ENCODE data around the gene OR5D13.

The OR5D13 gene, protein sequence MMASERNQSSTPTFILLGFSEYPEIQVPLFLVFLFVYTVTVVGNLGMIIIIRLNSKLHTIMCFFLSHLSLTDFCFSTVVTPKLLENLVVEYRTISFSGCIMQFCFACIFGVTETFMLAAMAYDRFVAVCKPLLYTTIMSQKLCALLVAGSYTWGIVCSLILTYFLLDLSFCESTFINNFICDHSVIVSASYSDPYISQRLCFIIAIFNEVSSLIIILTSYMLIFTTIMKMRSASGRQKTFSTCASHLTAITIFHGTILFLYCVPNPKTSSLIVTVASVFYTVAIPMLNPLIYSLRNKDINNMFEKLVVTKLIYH

DNA sequence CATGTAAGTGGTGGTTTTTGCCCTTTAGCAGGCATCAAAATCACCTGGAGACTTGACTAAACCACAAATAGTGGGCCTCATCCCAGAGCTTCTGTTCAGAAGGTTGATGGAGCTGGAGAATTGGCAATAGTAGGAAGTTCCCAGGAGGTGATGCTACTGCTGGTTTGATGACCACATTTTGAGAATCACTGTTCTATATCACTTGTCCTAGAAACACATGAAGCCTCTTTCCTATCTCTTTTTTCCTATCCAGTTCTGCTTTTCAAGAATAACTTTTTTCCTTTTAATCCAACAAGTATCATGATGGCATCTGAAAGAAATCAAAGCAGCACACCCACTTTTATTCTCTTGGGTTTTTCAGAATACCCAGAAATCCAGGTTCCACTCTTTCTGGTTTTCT lies at the start of gene OR5D13:
TSS of gene OR5D13 (plus strand) at position 301 of the 400 bp plus-strand sequence. CDS start at position 301, 0 bp downstream.
- Histone ChIP-seq H3K9ac (ENCODE audit: low read length) (no peak within 1 kb of the TSS), H3K27ac (ENCODE audit: low read depth, low read length) (no peak within 1 kb of the TSS), H3K27me3 (ENCODE audit: control insufficient read depth in 1 of 2, insufficient read depth in 2 of 2, low read length in 2 of 2) (no peaks in the 10 kb centered on the region), H3K4me1 (ENCODE audit: insufficient read depth, low read length) (no peaks in the 10 kb centered on the region), H3K9me3 (ENCODE audit: low read length) (no peaks in the 10 kb centered on the region), H3K36me3 (ENCODE audit: insufficient read depth, low read length) (no peaks in the 10 kb centered on the region), H3K4me3 (ENCODE audit: low read depth in 1 of 2, low read length in 2 of 2) (no peak within 1 kb of the TSS)

DNA sequence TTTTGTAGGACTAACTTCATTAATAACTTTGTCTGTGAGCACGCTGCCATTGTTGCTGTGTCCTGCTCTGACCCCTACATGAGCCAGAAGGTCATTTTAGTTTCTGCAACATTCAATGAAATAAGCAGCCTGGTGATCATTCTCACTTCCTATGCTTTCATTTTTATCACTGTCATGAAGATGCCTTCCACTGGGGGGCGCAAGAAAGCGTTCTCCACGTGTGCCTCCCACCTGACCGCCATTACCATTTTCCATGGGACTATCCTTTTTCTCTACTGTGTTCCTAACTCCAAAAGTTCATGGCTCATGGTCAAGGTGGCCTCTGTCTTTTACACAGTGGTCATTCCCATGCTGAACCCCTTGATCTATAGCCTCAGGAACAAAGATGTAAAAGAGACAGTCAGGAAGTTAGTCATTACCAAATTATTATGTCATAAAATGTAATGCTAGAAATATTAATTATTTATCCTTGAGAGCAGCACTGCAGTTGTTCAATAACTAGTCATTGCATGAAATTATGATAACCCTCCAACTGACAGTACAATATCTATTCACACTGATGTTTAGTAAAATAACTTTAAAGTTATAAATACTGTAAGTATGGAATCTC lies 46.4 kb upstream of the OR5D13 start:
- H3K27ac ChIP-seq (ENCODE audit: low read depth, low read length) = no peak overlapping the region
- no peak overlapping the region for H3K9ac ChIP-seq (ENCODE audit: low read length)
- no peaks in the 10 kb centered on the region for H3K9me3 ChIP-seq (ENCODE audit: low read length)
- no peaks in the 10 kb centered on the region for H3K27me3 ChIP-seq (ENCODE audit: control insufficient read depth in 1 of 2, insufficient read depth in 2 of 2, low read length in 2 of 2)
- H3K4me3 ChIP-seq (ENCODE audit: low read depth in 1 of 2, low read length in 2 of 2) = no peak overlapping the region
- no peaks in the 10 kb centered on the region for H3K36me3 ChIP-seq (ENCODE audit: insufficient read depth, low read length)
- H3K4me1 ChIP-seq (ENCODE audit: insufficient read depth, low read length) = no peaks in the 10 kb centered on the region

DNA sequence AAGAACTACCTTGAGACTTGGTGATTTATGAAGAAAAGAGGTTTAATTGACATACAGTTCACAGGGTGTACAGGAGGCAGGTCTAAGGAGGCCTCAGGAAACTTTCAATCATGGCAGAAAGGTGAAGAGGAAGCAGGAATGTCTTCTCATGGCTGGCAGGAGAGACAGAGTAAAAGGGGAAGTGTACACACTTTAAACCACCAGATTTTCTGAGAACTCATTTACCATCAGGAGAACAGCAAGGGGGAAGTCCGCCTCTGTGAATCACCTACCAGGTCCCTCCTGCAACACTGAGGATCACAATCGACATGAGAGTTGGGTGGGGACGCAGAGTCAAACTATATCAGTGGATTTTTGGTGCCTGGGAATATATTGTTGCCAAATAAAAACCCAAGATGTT lies 40.3 kb upstream of the OR5D13 start:
- H3K9ac ChIP-seq (ENCODE audit: low read length) = no peak overlapping the region
- no peaks in the 10 kb centered on the region for H3K9me3 ChIP-seq (ENCODE audit: low read length)
- H3K36me3 ChIP-seq (ENCODE audit: insufficient read depth, low read length) = no peaks in the 10 kb centered on the region
- H3K4me1 ChIP-seq (ENCODE audit: insufficient read depth, low read length) = no peaks in the 10 kb centered on the region
- H3K4me3 ChIP-seq (ENCODE audit: low read depth in 1 of 2, low read length in 2 of 2) = no peak overlapping the region
- H3K27ac ChIP-seq (ENCODE audit: low read depth, low read length) = no peak overlapping the region
- H3K27me3 ChIP-seq (ENCODE audit: control insufficient read depth in 1 of 2, insufficient read depth in 2 of 2, low read length in 2 of 2) = no peaks in the 10 kb centered on the region

DNA sequence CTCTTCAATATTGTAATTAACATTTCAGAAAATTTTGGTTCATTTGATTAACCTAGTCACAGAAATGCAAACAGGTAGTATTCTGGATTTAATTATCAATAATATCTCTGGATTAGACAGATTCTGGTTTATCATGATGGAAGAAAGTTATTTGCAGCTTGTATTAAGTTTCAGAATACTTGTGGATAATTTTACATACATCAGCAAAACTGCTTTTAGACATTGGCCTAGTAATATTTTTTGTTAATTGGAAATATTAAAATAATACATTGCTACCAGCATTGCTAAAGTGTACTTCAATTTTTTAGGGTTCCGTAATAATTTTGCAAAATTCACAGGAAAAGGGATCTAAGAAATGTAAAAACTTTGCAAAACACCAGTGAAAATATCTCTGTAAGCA lies 18.4 kb downstream of the OR5D13 start:
- no peak overlapping the region for H3K27ac ChIP-seq (ENCODE audit: low read depth, low read length)
- no peaks in the 10 kb centered on the region for H3K4me1 ChIP-seq (ENCODE audit: insufficient read depth, low read length)
- H3K9me3 ChIP-seq (ENCODE audit: low read length) = no peaks in the 10 kb centered on the region
- no peaks in the 10 kb centered on the region for H3K36me3 ChIP-seq (ENCODE audit: insufficient read depth, low read length)
- no peak overlapping the region for H3K4me3 ChIP-seq (ENCODE audit: low read depth in 1 of 2, low read length in 2 of 2)
- H3K27me3 ChIP-seq (ENCODE audit: control insufficient read depth in 1 of 2, insufficient read depth in 2 of 2, low read length in 2 of 2) = no peaks in the 10 kb centered on the region
- H3K9ac ChIP-seq (ENCODE audit: low read length) = no peak overlapping the region

DNA sequence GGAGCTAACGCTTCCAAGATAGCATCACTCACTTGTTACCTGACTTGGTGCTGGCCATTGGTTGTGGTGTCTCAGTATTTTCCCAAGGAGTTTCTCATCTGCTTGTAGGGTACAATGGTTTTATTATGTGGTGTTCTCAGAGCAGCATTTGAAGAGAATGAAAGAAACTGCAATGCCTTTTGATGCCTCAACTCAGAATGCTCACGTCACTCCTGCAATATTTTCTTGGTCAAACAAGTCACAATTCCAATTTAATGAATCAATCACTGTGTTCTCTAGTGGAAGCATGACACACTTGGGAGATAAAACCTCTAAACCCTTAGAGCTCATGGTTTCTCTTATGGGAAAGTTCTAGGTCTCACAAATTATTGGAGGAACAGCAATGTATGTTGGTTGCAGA lies 20.1 kb downstream of the OR5D13 start:
- H3K9me3 ChIP-seq (ENCODE audit: low read length) = no peaks in the 10 kb centered on the region
- H3K4me3 ChIP-seq (ENCODE audit: low read depth in 1 of 2, low read length in 2 of 2) = no peak overlapping the region
- no peaks in the 10 kb centered on the region for H3K27me3 ChIP-seq (ENCODE audit: control insufficient read depth in 1 of 2, insufficient read depth in 2 of 2, low read length in 2 of 2)
- H3K27ac ChIP-seq (ENCODE audit: low read depth, low read length) = no peak overlapping the region
- no peaks in the 10 kb centered on the region for H3K4me1 ChIP-seq (ENCODE audit: insufficient read depth, low read length)
- H3K36me3 ChIP-seq (ENCODE audit: insufficient read depth, low read length) = no peaks in the 10 kb centered on the region
- no peak overlapping the region for H3K9ac ChIP-seq (ENCODE audit: low read length)

DNA sequence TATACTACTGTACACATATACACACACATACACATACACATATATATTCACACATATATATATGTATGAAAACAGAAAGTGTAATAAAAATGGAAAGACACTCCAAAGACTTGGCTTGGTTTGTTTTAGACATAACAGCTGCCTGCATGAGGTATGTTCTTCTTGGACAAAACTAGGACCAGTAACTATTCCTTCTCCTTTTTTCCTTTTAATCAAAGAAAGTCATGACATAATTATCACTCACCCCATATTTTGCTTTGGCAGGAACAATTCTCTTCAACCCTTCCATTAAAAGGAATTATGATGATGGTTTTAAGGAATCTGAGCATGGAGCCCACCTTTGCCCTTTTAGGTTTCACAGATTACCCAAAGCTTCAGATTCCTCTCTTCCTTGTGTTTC lies 22.0 kb downstream of the OR5D13 start, which contains the start of gene OR5D14:
TSS of gene OR5D14 (plus strand) at position 301 of the 400 bp plus-strand sequence. CDS start at position 301, 0 bp downstream.
- no peak within 1 kb of the TSS for H3K9ac ChIP-seq (ENCODE audit: low read length)
- no peak within 1 kb of the TSS for H3K4me3 ChIP-seq (ENCODE audit: low read depth in 1 of 2, low read length in 2 of 2)
- no peak within 1 kb of the TSS for H3K27ac ChIP-seq (ENCODE audit: low read depth, low read length)
- H3K27me3 ChIP-seq (ENCODE audit: control insufficient read depth in 1 of 2, insufficient read depth in 2 of 2, low read length in 2 of 2) = no peaks in the 10 kb centered on the region
- H3K36me3 ChIP-seq (ENCODE audit: insufficient read depth, low read length) = no peaks in the 10 kb centered on the region
- H3K9me3 ChIP-seq (ENCODE audit: low read length) = no peaks in the 10 kb centered on the region
- H3K4me1 ChIP-seq (ENCODE audit: insufficient read depth, low read length) = no peaks in the 10 kb centered on the region

DNA sequence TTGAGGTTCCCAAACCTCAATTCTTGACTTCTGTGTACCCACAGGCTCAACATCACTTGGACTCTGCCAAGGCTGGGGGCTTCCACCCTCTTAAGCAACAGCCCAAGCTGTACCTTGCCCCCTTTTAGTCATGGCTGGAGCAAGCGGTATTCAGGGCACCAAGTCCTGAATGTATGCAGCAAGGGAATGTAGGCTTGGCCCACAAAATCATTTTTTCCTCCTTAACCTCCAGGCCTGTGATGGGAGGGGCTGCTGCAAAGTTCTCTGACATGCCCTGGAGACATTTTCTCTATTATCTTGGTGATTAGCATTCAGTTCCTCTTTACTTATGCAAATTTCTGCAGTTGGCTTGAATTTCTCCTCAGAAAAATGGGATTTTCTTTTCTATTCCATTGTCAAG lies 33.0 kb downstream of the OR5D13 start:
- no peaks in the 10 kb centered on the region for H3K36me3 ChIP-seq (ENCODE audit: insufficient read depth, low read length)
- H3K4me3 ChIP-seq (ENCODE audit: low read depth in 1 of 2, low read length in 2 of 2) = no peak overlapping the region
- H3K27ac ChIP-seq (ENCODE audit: low read depth, low read length) = no peak overlapping the region
- no peaks in the 10 kb centered on the region for H3K4me1 ChIP-seq (ENCODE audit: insufficient read depth, low read length)
- H3K27me3 ChIP-seq (ENCODE audit: control insufficient read depth in 1 of 2, insufficient read depth in 2 of 2, low read length in 2 of 2) = no peaks in the 10 kb centered on the region
- H3K9me3 ChIP-seq (ENCODE audit: low read length) = no peaks in the 10 kb centered on the region
- H3K9ac ChIP-seq (ENCODE audit: low read length) = no peak overlapping the region

DNA sequence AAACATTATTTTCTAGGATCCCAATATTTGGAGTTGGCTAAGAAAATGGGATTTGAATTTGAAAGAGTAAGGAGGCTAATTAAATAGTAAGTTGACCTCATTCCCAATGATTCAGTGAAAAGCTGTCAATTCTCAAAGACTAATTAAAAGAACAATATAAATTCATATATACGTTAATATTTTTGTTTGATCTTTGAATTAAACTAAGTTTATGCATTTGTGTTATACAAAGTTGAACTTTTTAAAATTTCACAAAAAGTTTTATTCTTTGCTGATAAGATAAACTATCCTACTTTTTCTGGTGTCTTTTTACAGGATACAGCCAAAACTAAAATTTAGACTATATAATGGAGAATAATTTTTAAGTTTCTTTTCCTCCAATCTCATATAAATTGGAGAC lies 37.8 kb downstream of the OR5D13 start, which contains the start of gene OR5L1:
TSS of gene OR5L1 (plus strand) at position 301 of the 400 bp plus-strand sequence. CDS start 100 bp downstream, outside the sequence.
- Histone ChIP-seq H3K27me3 (ENCODE audit: control insufficient read depth in 1 of 2, insufficient read depth in 2 of 2, low read length in 2 of 2) (no peaks in the 10 kb centered on the region), H3K27ac (ENCODE audit: low read depth, low read length) (no peak within 1 kb of the TSS), H3K9me3 (ENCODE audit: low read length) (no peaks in the 10 kb centered on the region), H3K4me3 (ENCODE audit: low read depth in 1 of 2, low read length in 2 of 2) (no peak within 1 kb of the TSS), H3K9ac (ENCODE audit: low read length) (no peak within 1 kb of the TSS), H3K36me3 (ENCODE audit: insufficient read depth, low read length) (no peaks in the 10 kb centered on the region), H3K4me1 (ENCODE audit: insufficient read depth, low read length) (no peaks in the 10 kb centered on the region)

DNA sequence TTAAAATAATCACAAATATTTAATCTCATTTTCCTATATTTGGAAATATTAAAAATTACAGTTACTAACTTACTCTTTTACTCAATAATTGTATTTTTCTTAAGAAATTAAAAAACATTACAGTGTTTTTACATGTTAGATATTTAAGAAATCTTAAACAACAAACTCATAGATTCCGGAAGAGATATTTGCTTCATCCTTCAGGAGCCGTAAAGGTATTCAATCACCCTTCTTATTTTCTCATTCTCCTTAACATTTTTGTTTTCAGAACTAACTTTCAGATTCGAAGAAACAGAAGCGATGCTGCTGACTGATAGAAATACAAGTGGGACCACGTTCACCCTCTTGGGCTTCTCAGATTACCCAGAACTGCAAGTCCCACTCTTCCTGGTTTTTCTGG lies 46.1 kb downstream of the OR5D13 start, which contains the start of gene OR5D18:
TSS of gene OR5D18 (plus strand) at position 301 of the 400 bp plus-strand sequence. CDS start at position 301, 0 bp downstream.
- Histone ChIP-seq H3K9me3 (ENCODE audit: low read length) (no peaks in the 10 kb centered on the region), H3K4me1 (ENCODE audit: insufficient read depth, low read length) (no peaks in the 10 kb centered on the region), H3K4me3 (ENCODE audit: low read depth in 1 of 2, low read length in 2 of 2) (no peak within 1 kb of the TSS), H3K27ac (ENCODE audit: low read depth, low read length) (no peak within 1 kb of the TSS), H3K36me3 (ENCODE audit: insufficient read depth, low read length) (no peaks in the 10 kb centered on the region), H3K9ac (ENCODE audit: low read length) (no peak within 1 kb of the TSS), H3K27me3 (ENCODE audit: control insufficient read depth in 1 of 2, insufficient read depth in 2 of 2, low read length in 2 of 2) (no peaks in the 10 kb centered on the region)
